Measurements from ENCODE around the gene ATP1A2.

DNA sequence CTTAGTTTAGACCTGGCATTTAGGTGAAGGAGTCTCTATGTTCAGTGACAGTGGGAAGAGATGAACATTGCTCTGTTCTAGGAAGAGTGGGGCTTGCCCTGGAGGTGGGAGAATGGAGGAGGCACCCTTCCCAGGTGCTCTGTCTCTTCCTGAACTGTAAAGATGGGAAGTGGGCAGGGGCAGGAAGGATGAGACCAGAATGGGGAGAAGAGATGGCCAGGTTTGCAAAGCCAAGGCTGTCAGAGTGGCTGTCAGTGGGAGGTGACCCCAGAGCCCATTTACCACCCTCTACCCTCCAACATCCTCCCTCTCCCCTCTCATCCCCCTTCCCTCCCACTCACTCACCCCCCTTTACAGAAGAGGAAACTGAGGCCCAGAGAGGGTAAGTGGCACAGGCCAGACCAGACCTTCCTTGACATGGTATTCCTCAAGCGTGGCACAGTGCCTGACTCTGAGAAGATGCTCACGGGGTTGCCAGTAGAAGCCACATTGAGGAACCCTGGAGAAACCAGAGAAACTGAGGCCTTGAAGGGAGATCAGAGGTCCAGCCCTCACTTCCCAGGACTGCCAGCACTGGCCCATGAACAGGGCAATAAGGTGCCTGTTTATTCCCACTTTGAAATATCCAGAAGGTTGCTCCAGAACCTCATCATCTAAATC is 15.7 kb upstream of the ATP1A2 start:
- no peak for TF ChIP-seq POLR2A (IDR thresholded peaks at IDR 0.05)
- TF ChIP-seq, protein P1, sequence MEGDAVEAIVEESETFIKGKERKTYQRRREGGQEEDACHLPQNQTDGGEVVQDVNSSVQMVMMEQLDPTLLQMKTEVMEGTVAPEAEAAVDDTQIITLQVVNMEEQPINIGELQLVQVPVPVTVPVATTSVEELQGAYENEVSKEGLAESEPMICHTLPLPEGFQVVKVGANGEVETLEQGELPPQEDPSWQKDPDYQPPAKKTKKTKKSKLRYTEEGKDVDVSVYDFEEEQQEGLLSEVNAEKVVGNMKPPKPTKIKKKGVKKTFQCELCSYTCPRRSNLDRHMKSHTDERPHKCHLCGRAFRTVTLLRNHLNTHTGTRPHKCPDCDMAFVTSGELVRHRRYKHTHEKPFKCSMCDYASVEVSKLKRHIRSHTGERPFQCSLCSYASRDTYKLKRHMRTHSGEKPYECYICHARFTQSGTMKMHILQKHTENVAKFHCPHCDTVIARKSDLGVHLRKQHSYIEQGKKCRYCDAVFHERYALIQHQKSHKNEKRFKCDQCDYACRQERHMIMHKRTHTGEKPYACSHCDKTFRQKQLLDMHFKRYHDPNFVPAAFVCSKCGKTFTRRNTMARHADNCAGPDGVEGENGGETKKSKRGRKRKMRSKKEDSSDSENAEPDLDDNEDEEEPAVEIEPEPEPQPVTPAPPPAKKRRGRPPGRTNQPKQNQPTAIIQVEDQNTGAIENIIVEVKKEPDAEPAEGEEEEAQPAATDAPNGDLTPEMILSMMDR (IDR thresholded peaks at IDR 0.05) = no peak
